Pancreas (tissue), 10 donors: ENCODE results near the gene B3GALT5. TPM values are rescaled to one million over a fixed set of nuclear protein-coding genes. Genes with fewer than 3 reads are reported as not detected.

Source experiments
- ATAC-seq, 4 donors: fragments of 200-7000 bp; cut with Tn5 transposase; one replicate each; pipeline versions ENCODE4 v1.8.0 to v1.9.1; 2020; ENCODE audit warnings: mild to moderate bottlenecking in 4 of 4, moderate library complexity in 4 of 4
- DNase-seq, 6 donors: peaks; one replicate each; pipeline ENCODE4 v3.0.0-alpha.2; 2020
- FAIRE-seq: peaks from 2 replicates; lab custom pipeline; 2012; peaks lifted over from hg19 to GRCh38; lab: Jason Lieb, UNC
- H3K27ac ChIP-seq, 4 donors: fragments of 200-600 bp; sonication (generic); 1 replicate in 3 of 4; 2 replicates in 1 of 4; pipeline versions ENCODE4 v1.5.0 to v1.8.0; 2020
- H3K27me3 ChIP-seq, 4 donors: fragments of 200-600 bp; one replicate each; pipeline ENCODE4 v1.8.0; 2021
- H3K36me3 ChIP-seq, 3 donors: fragments of 200-600 bp; sonication (generic) in 1 of 3; one replicate each; pipeline versions ENCODE4 v1.5.0 to v1.8.0; 2020 to 2021
- H3K4me1 ChIP-seq, 3 donors: fragments of 200-600 bp; one replicate each; pipeline ENCODE4 v1.8.0; 2021
- H3K4me3 ChIP-seq, 4 donors: fragments of 200-600 bp; sonication (generic) in 2 of 4; one replicate each; pipeline versions ENCODE4 v1.5.0 to v1.8.0; 2020 to 2021
- H3K9me3 ChIP-seq, 4 donors: fragments of 200-600 bp; one replicate each; pipeline ENCODE4 v1.8.0; 2021
- CTCF ChIP-seq, 4 donors: fragments of 200-600 bp; sonication (generic) in 3 of 4; IDR thresholded peaks; one replicate each; pipeline versions ENCODE4 v1.5.0 to v1.8.0; 2021; ENCODE audit warnings: antibody characterized with exemption in 4 of 4
- WGBS, 2 donors: extraction: QIAGEN DNeasy Blood & Tissue Kit; methylation state at CpG; one replicate each; pipeline ENCODE4 v1.1.7; 2013; 5-methylcytosine and 5-hydroxymethylcytosine counted together
- intact Hi-C, 3 donors: fragments of 100-400 bp; cut with DNase I; formaldehyde crosslinking; loops; one replicate each; pipeline versions ENCODE4 v1.11.1 to v1.14.2; 2022
- polyA plus RNA-seq, 2 donors: library from polyadenylated mRNA; stranded (reverse); fragments of 200-250 nt; gene quantifications; one replicate each; pipeline ENCODE4 v1.2.3, GENCODE V29; 2013
- total RNA-seq, 6 donors: library from RNA; stranded (reverse); fragmentation: NEBNext Ultra II Directional in 4 of 6; extraction: Animal tissue kit (Norgen Biotek cat#: 25700) in 4 of 6; gene quantifications; one replicate each; pipeline versions ENCODE4 v1.2.1 to v1.2.4, GENCODE V29; 2021 to 2023
- donor health status: healthy with polysubstance abuse.
- donor health status: DM: no; HTN: no; CAD: no; lungs with moderate emphysema.
- donor health status: DM: no; HTN: no; CAD: no.
- donor health status: control.
- donor health status: control.
- donor health status: Bipolar disorder and iron deficiency.
- donor health status: DM: yes; HTN: yes; CAD: no.
- donor health status: DM: no; HTN: no; CAD: no.
- donor health status: DM: no; HTN: no; CAD: no.
- donor health status: DM: yes; HTN: yes; CAD: no.

The B3GALT5 gene
- total and polyA plus RNA-seq, 8 donors: 2.0 to 8.1 (median 4.0) TPM

GRCh38 chr21:39595465-39595864 is 17.3 kb upstream of the B3GALT5 start:
- H3K36me3 ChIP-seq: no peaks in the 10 kb centered on the region
- TF ChIP-seq CTCF (IDR thresholded peaks at IDR 0.05): no peak
- 80 to 81% methylated on average over 3 of the region's 3 CpGs for WGBS, 2 donors
- H3K4me3 ChIP-seq: no peak overlapping the region
- no peaks in the 10 kb centered on the region for H3K9me3 ChIP-seq
- H3K27ac ChIP-seq: no peak overlapping the region
- peaks cover 0 to 5% (median 4%) of the 10 kb centered on the region in 3 donors for H3K4me1 ChIP-seq
- DNase-seq: no peak
- FAIRE-seq: no peak
- no peak for ATAC-seq
- H3K27me3 ChIP-seq: no peaks in the 10 kb centered on the region
- intact Hi-C loops: no loop called here

- FAIRE-seq: no peak
- peaks cover 0 to 5% (median 4%) of the 10 kb centered on the region in 3 donors for H3K4me1 ChIP-seq
- no peak for TF ChIP-seq CTCF (IDR thresholded peaks at IDR 0.05)
- no peaks in the 10 kb centered on the region for H3K9me3 ChIP-seq
- H3K27ac ChIP-seq: no peak overlapping the region
- intact Hi-C loops: no loop called here
- no peaks in the 10 kb centered on the region for H3K36me3 ChIP-seq
- H3K4me3 ChIP-seq: no peak overlapping the region
- 51 to 61% methylated on average over 7 of the region's 7 CpGs for WGBS, 2 donors
- peak in 1 of 6 donors; percentile 40 for DNase-seq
- peak in 2 of 4 donors; percentile 50 to 69 for ATAC-seq
- no peaks in the 10 kb centered on the region for H3K27me3 ChIP-seq
Measured at GRCh38 chr21:39597595-39597994, 15.1 kb upstream of the B3GALT5 start.

- FAIRE-seq (no peak), DNase-seq (no peak)
- H3K36me3 ChIP-seq: no peaks in the 10 kb centered on the region
Measured at GRCh38 chr21:39599191-39599970, 13.4 kb upstream of the B3GALT5 start.

GRCh38 chr21:39601187-39601928 is 11.4 kb upstream of the B3GALT5 start:
- H3K27ac ChIP-seq: no peak overlapping the region
- ATAC-seq (no peak), FAIRE-seq (no peak), DNase-seq (no peak)
- no peaks in the 10 kb centered on the region for H3K9me3 ChIP-seq
- H3K36me3 ChIP-seq: no peaks in the 10 kb centered on the region
- intact Hi-C loops: no loop called here
- no peak for TF ChIP-seq CTCF (IDR thresholded peaks at IDR 0.05)
- no peaks in the 10 kb centered on the region for H3K27me3 ChIP-seq
- no peaks in the 10 kb centered on the region for H3K4me1 ChIP-seq
- H3K4me3 ChIP-seq: no peak overlapping the region
- WGBS, 2 donors: 65 to 74% methylated on average over 17 of the region's 17 CpGs

More at GRCh38 chr21:39599191-39599970, 13.4 kb upstream of the B3GALT5 start:
- Histone ChIP-seq H3K27ac (no peak overlapping the region), H3K4me3 (no peak overlapping the region), H3K27me3 (no peaks in the 10 kb centered on the region), H3K4me1 (peaks cover 0 to 2% (median 0%) of the 10 kb centered on the region in 3 donors), H3K9me3 (no peaks in the 10 kb centered on the region)
- no peak for ATAC-seq
- no peak for TF ChIP-seq CTCF (IDR thresholded peaks at IDR 0.05)
- WGBS, 2 donors: 92 to 93% methylated on average over 5 of the region's 5 CpGs
- intact Hi-C loops: no loop called here
